Measurements from ENCODE around the gene SLC41A2.

DNA sequence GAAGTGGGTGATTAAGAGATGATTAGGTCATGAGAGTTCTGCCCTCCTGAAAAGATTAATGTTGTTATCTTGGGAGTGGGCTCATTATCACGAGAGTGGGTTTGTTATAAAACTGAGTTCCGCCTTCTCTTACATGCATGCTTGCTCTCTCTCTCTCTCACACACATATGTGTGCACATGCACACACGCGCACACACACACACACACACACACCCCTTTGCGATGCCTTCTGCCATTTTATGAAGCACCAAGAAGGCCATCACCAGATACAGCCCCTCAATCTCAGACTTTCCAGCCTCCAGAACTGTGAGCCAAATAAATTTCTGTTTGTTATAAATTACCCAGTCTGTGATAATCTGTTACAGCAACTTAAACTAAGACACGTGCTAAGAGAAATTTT lies 5.7 kb upstream of the SLC41A2 start:
- TF ChIP-seq SOX13 (IDR thresholded peaks at IDR 0.05), result no peak
- no peak for TF ChIP-seq SOX13 (CRISPR knock-in tag; conservative IDR thresholded peaks at IDR 0.05 in 1 of 2, IDR thresholded peaks at IDR 0.05 in 1 of 2)
- no peak for TF ChIP-seq ZSCAN29 (CRISPR knock-in tag; conservative IDR thresholded peaks at IDR 0.05)
- TF ChIP-seq RCOR2 (CRISPR knock-in tag; IDR thresholded peaks at IDR 0.05), result no peak
- TF ChIP-seq, protein P1, sequence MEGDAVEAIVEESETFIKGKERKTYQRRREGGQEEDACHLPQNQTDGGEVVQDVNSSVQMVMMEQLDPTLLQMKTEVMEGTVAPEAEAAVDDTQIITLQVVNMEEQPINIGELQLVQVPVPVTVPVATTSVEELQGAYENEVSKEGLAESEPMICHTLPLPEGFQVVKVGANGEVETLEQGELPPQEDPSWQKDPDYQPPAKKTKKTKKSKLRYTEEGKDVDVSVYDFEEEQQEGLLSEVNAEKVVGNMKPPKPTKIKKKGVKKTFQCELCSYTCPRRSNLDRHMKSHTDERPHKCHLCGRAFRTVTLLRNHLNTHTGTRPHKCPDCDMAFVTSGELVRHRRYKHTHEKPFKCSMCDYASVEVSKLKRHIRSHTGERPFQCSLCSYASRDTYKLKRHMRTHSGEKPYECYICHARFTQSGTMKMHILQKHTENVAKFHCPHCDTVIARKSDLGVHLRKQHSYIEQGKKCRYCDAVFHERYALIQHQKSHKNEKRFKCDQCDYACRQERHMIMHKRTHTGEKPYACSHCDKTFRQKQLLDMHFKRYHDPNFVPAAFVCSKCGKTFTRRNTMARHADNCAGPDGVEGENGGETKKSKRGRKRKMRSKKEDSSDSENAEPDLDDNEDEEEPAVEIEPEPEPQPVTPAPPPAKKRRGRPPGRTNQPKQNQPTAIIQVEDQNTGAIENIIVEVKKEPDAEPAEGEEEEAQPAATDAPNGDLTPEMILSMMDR (CRISPR knock-in tag; IDR thresholded peaks at IDR 0.05), result no peak
- no peak for TF ChIP-seq HMG20A (CRISPR knock-in tag; IDR thresholded peaks at IDR 0.05; ENCODE audit: borderline replicate concordance)
- TF ChIP-seq, protein P2, sequence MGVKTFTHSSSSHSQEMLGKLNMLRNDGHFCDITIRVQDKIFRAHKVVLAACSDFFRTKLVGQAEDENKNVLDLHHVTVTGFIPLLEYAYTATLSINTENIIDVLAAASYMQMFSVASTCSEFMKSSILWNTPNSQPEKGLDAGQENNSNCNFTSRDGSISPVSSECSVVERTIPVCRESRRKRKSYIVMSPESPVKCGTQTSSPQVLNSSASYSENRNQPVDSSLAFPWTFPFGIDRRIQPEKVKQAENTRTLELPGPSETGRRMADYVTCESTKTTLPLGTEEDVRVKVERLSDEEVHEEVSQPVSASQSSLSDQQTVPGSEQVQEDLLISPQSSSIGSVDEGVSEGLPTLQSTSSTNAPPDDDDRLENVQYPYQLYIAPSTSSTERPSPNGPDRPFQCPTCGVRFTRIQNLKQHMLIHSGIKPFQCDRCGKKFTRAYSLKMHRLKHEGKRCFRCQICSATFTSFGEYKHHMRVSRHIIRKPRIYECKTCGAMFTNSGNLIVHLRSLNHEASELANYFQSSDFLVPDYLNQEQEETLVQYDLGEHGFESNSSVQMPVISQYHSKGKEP (CRISPR knock-in tag; IDR thresholded peaks at IDR 0.05), result no peak
- TF ChIP-seq ASH2L (IDR thresholded peaks at IDR 0.05; ENCODE audit: insufficient read length, low read depth, low read length), result no peak

All from HepG2 (cell line).